Activated CD8-positive, alpha-beta T cell treated with anti-CD3 and anti-CD28 coated beads for 36 hours (primary cell): ENCODE measurements around the gene FAM120B. TPM values are rescaled to one million over a fixed set of nuclear protein-coding genes. Genes with fewer than 3 reads are reported as not detected.

ENCODE experiments used
- ATAC-seq: fragments of 200-7000 bp; cut with Tn5 transposase; one replicate; pipeline ENCODE4 v1.10.0; 2021; ENCODE audit warnings: mild to moderate bottlenecking, moderate library complexity
- CTCF ChIA-PET: fragments of 350-600 bp; sonication (Branson Sonifier 250); formaldehyde crosslinking; loops from one replicate; lab custom pipeline; 2021; ENCODE audit warnings: antibody characterized with exemption; lab: Charles Lee
- POLR2A ChIA-PET: fragments of 350-600 bp; sonication (Branson Sonifier 250); formaldehyde crosslinking; loops from one replicate; lab custom pipeline; 2021; ENCODE audit warnings: antibody characterized with exemption; lab: Charles Lee
- DNase-seq: peaks from one replicate; pipeline ENCODE4 v3.0.0-alpha.2; 2020
- H3K27ac Mint-ChIP-seq: one replicate; pipeline ENCODE4 v1.8.0; 2021; ENCODE audit warnings: mild to moderate bottlenecking, mixed read lengths
- H3K27me3 Mint-ChIP-seq: one replicate; pipeline ENCODE4 v1.8.0; 2021; ENCODE audit warnings: mixed read lengths
- H3K36me3 Mint-ChIP-seq: one replicate; pipeline ENCODE4 v1.8.0; 2021; ENCODE audit warnings: low read depth, mixed read lengths
- H3K4me1 Mint-ChIP-seq: one replicate; pipeline ENCODE4 v1.8.0; 2021; ENCODE audit warnings: low read depth, mixed read lengths
- H3K4me3 Mint-ChIP-seq: one replicate; pipeline ENCODE4 v1.8.0; 2021; ENCODE audit warnings: mild to moderate bottlenecking, moderate library complexity, mixed read lengths
- H3K9me3 Mint-ChIP-seq: one replicate; pipeline ENCODE4 v1.8.0; 2021; ENCODE audit warnings: mixed read lengths
- intact Hi-C: fragments of 100-400 bp; cut with micrococcal nuclease; formaldehyde crosslinking; loops from one replicate; pipeline ENCODE4 v1.10.0; 2022
- total RNA-seq, 2 experiments: library from RNA; stranded (reverse); gene quantifications; one replicate each; pipeline ENCODE4 v1.2.3, GENCODE V29; 2021
- TF ChIP-seq, protein P1 (sequence below): fragments of 200-600 bp; IDR thresholded peaks from one replicate; pipeline ENCODE4 v1.8.0; 2022; ENCODE audit warnings: antibody characterized with exemption, mild to moderate bottlenecking

Gene FAM120B
- total RNA-seq, 2 experiments from 2014 or later = 19.0 to 19.5 TPM

DNA sequence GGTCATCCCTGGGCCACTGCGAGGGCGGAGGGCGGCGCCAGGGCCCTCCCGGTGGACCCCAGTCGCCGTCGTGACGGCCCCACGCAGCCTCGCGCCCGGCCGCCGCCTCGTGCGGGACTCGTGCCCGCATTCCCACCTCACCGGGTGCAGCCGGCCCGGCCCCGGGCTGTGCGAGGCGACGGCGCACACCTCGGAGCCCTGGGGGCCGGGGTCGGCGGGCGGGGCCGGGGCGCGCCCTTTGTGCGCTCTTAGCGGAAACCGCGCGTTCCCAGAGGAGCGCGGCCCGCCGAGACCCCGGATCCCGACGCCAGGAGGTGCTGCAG, 10.2 kb upstream of the FAM120B start:
- DNase-seq = no peak
- ChIA-PET CTCF (interaction anchor here (0.6 kb wide), 1 partner anchor 1044 kb away, joined by 3 read pairs; no protein-coding TSS in a partner anchor), POLR2A (interaction anchor here (1.0 kb wide), 1 partner anchor 10 kb away, joined by 3 read pairs; no protein-coding TSS in a partner anchor)
- Mint-ChIP-seq H3K9me3 (peaks cover 2% of the 10 kb centered on the region), H3K4me3 (no peak overlapping the region), H3K4me1 (peaks cover 36% of the 10 kb centered on the region), H3K36me3 (no peaks in the 10 kb centered on the region), H3K27me3 (peaks cover 58% of the 10 kb centered on the region), H3K27ac (no peak overlapping the region)
- ATAC-seq = no peak
- TF ChIP-seq, protein P1, sequence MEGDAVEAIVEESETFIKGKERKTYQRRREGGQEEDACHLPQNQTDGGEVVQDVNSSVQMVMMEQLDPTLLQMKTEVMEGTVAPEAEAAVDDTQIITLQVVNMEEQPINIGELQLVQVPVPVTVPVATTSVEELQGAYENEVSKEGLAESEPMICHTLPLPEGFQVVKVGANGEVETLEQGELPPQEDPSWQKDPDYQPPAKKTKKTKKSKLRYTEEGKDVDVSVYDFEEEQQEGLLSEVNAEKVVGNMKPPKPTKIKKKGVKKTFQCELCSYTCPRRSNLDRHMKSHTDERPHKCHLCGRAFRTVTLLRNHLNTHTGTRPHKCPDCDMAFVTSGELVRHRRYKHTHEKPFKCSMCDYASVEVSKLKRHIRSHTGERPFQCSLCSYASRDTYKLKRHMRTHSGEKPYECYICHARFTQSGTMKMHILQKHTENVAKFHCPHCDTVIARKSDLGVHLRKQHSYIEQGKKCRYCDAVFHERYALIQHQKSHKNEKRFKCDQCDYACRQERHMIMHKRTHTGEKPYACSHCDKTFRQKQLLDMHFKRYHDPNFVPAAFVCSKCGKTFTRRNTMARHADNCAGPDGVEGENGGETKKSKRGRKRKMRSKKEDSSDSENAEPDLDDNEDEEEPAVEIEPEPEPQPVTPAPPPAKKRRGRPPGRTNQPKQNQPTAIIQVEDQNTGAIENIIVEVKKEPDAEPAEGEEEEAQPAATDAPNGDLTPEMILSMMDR = no peak
- intact Hi-C loops = no loop called here

DNA sequence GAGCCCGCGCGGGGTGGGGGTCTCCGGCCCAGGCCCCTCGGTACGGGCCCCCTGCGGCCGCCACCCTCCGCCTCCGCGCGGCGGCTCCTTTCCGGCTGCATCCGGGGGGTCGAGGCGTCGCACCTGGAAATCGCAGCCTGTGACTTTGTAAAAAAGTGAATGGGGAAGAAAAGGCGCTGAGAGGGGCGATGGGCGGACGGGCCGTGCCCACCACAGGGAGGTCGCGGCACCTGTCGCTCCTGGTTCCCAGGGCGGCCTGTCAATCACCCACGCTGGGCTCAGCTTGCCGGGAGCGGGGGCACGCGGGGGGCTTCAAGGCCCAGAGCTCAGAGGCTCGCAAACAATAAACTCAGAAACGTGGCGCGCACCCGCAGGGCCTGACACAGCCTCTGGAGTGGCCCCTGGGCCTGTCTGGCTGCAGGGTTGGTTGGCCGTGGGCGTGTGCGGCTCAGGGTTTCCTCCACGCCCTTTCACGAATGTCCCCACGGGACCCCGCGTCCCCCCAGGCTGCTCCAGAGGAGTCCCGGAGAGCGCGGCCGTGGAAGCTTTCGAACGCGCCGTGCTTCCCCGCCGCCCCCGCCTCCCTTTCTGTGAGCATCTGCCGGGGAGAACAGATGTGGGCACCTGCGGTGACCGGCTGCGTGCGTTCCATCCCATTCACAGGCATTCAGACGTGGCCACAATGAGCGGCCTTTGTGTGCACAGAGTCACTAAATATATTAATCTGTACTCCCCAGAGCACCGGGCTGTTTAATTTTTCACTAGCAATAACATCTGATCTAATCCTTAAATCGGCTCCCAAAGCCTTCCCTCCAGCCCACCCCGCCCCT, 9.6 kb upstream of the FAM120B start:
- intact Hi-C loops = no loop called here
- Mint-ChIP-seq H3K27me3 (peaks cover 54% of the 10 kb centered on the region), H3K36me3 (peaks cover 4% of the 10 kb centered on the region), H3K9me3 (peaks cover 5% of the 10 kb centered on the region), H3K4me3 (no peak overlapping the region), H3K27ac (no peak overlapping the region), H3K4me1 (peaks cover 33% of the 10 kb centered on the region)
- CTCF ChIA-PET = no interaction called here
- TF ChIP-seq, protein P1 = no peak
- POLR2A ChIA-PET = interaction anchor here (0.6 to 1.0 kb wide), 4 partner anchors 9 to 146 kb away, joined by 3 to 5 read pairs (median 3); no protein-coding TSS in a partner anchor
- ATAC-seq = no peak
- peak; percentile 15 for DNase-seq

DNA sequence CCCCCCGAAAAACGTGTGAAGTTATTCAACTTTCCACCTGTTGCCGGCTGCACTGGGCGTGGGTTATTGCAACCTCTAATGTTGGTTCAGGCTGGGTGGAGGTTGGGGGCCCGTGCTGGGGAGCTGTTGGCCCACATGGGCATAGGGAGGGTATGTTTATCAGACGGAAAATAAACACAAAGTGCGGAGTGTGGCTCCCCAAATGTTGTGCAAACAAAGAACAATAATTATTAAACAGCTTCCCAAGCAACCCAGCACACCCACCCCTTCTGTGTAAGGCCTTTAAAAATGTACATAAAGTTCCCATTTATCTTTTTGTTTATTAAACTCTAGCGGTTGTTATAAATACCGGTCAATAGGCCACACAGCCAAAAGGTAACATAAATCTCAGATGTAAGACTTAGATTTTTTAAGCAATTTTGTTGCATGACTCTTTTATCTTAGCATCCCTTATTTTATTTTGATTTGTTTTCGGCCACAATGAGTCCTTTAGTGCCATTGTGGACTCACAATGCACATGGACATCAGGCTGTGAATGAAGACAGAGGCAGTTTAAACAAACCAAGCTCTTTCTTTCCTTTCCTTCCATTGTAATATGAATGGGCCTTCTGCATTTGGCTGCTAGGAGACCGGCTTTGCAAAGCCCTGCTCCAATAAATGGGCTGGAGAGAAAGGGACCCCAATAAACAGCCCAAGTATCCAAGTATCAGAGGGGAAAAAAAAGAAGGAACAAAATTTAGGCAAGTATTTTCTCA, 8.8 kb upstream of the FAM120B start:
- CTCF ChIA-PET = interaction anchor here (1.0 kb wide), 1 partner anchor 20 kb away, joined by 3 read pairs; no protein-coding TSS in a partner anchor
- intact Hi-C loops = no loop called here

DNA sequence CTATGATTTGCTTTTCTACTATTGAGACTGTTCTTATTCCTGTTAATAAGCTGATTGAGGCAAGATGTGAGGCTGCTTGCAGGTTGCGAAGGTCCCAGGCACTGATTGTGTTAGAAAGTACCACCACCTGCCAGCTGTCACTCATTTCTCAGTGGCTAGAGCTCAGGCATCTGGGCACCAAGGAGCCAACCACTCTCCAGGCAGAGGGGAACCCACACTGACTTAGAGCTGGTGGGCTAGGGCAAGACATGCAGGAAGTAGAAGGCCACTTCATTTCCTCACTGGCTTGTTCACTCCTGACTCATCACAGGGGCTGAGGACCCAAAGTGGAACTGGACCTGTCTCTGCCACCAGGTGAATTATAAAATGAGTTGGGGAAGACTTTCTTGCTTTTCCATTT, 7.9 kb upstream of the FAM120B start:
- POLR2A ChIA-PET = no interaction called here

More for the DNA sequence above, 8.8 kb upstream of the FAM120B start:
- Mint-ChIP-seq H3K27ac (no peak overlapping the region), H3K9me3 (peaks cover 5% of the 10 kb centered on the region), H3K4me1 (peaks cover 25% of the 10 kb centered on the region), H3K27me3 (peaks cover 46% of the 10 kb centered on the region), H3K36me3 (peaks cover 4% of the 10 kb centered on the region), H3K4me3 (no peak overlapping the region)
- POLR2A ChIA-PET = interaction anchor here (1.0 kb wide), 2 partner anchors 18 to 147 kb away, joined by 3 to 5 read pairs; no protein-coding TSS in a partner anchor
- no peak for ATAC-seq
- no peak for DNase-seq
- TF ChIP-seq, protein P1 = no peak

More for the DNA sequence above, 7.9 kb upstream of the FAM120B start:
- ATAC-seq (peak; percentile 62), DNase-seq (peak; percentile 45)
- CTCF ChIA-PET = no interaction called here
- Mint-ChIP-seq H3K4me1 (peaks cover 16% of the 10 kb centered on the region), H3K27me3 (peaks cover 37% of the 10 kb centered on the region), H3K27ac (no peak overlapping the region), H3K36me3 (peaks cover 4% of the 10 kb centered on the region), H3K9me3 (peaks cover 5% of the 10 kb centered on the region), H3K4me3 (no peak overlapping the region)
- intact Hi-C loops = no loop called here
- TF ChIP-seq, protein P1 = no peak
